Tongue (tissue), 3 donors: ENCODE measurements around the gene PPP1R3E. TPM values are rescaled to one million over a fixed set of nuclear protein-coding genes. Genes with fewer than 3 reads are reported as not detected.

Experiments used
- DNase-seq: peaks from one replicate; pipeline ENCODE4 v3.0.0-alpha.2; 2015
- small RNA-seq: library from RNA; depleted of rRNA; stranded (forward); fragments of <200 nt; gene quantifications from one replicate; pipeline ENCODE3, GENCODE V24; 2014; ENCODE audit warnings: low replicate concordance
- total RNA-seq: library from RNA; depleted of rRNA; stranded (reverse); fragments of >200 nt; gene quantifications from one replicate; pipeline ENCODE4 v1.2.3, GENCODE V29; 2014

Gene PPP1R3E
- total RNA-seq, 1 donor from 2014 or later: 12.4 TPM

- DNase-seq: no peak
These were observed 54.1 kb downstream of the PPP1R3E start for GRCh38 chr14:23248601-23249000.

Small RNAs within 50 kb of the gene (small RNA-seq; reads per million reads assigned to genes)
- gene RNU6-1046P: not detected

Other genes with a start within 250 kb of the PPP1R3E start
- 4.5 TPM for gene CDH24, start 245.3 kb downstream of the PPP1R3E start, total RNA-seq
- gene ACIN1, start 207.7 kb downstream of the PPP1R3E start, total RNA-seq: 103 TPM
- 25.5 TPM for gene C14orf119, start 207.4 kb downstream of the PPP1R3E start, total RNA-seq
- not detected for gene CIROP, start 197.9 kb downstream of the PPP1R3E start, total RNA-seq
- not detected for gene CEBPE, start 183.6 kb downstream of the PPP1R3E start, total RNA-seq
- 5.6 TPM for gene SLC7A8, start 119.2 kb downstream of the PPP1R3E start, total RNA-seq
- gene RNF212B, start 64.9 kb downstream of the PPP1R3E start, total RNA-seq: not detected
- 6.7 TPM for gene HOMEZ, start 16.7 kb downstream of the PPP1R3E start, total RNA-seq
- gene BCL2L2, start 4.0 kb upstream of the PPP1R3E start, total RNA-seq: 24.1 TPM
- gene PABPN1, start 18.6 kb upstream of the PPP1R3E start, total RNA-seq: 55.6 TPM
- gene SLC22A17, start 50.0 kb upstream of the PPP1R3E start, total RNA-seq: 30.5 TPM
- 28.2 TPM for gene EFS, start 62.3 kb upstream of the PPP1R3E start, total RNA-seq
- gene IL25, start 70.0 kb upstream of the PPP1R3E start, total RNA-seq: not detected
- 2.3 TPM for gene CMTM5, start 74.2 kb upstream of the PPP1R3E start, total RNA-seq
- gene MYH6, start 105.4 kb upstream of the PPP1R3E start, total RNA-seq: 3.3 TPM
- gene MYH7, start 132.8 kb upstream of the PPP1R3E start, total RNA-seq: 218 TPM
- 31.6 TPM for gene NGDN, start 166.8 kb upstream of the PPP1R3E start, total RNA-seq
- 0.31 TPM for gene ZFHX2, start 248.9 kb upstream of the PPP1R3E start, total RNA-seq